ACC112 (cell line): ENCODE measurements around the gene SOD3.

Source experiments
- H2AFZ ChIP-seq: fragments of 200-600 bp; sonication (generic); one replicate; pipeline ENCODE4 v1.6.0; 2017; ENCODE audit warnings: antibody characterized with exemption, low read length; ENCODE audit not compliant: unreplicated experiment
- H3K27ac ChIP-seq: fragments of 200-600 bp; sonication (generic); 2 replicates; pipeline ENCODE4 v1.5.1; 2014; ENCODE audit warnings: low read depth, mild to moderate bottlenecking, antibody characterized with exemption, low read length, moderate library complexity
- H3K27me3 ChIP-seq: fragments of 200-600 bp; sonication (generic); 2 replicates; pipeline ENCODE4 v1.6.1; 2014; ENCODE audit warnings: mild to moderate bottlenecking, antibody characterized with exemption, low read length, moderate library complexity, mixed read lengths; ENCODE audit not compliant: insufficient read depth
- H3K36me3 ChIP-seq: fragments of 200-600 bp; sonication (generic); 2 replicates; pipeline ENCODE4 v1.6.1; 2016; ENCODE audit warnings: mild to moderate bottlenecking, antibody characterized with exemption, low read length, moderate library complexity, mixed read lengths; ENCODE audit not compliant: insufficient read depth
- H3K4me1 ChIP-seq: fragments of 200-600 bp; sonication (generic); one replicate; pipeline ENCODE4 v1.6.1; 2016; ENCODE audit warnings: low read length, mixed read lengths; ENCODE audit not compliant: insufficient read depth, unreplicated experiment, control insufficient read depth
- H3K4me3 ChIP-seq: fragments of 200-600 bp; sonication (generic); 2 replicates; pipeline ENCODE4 v1.5.1; 2014; ENCODE audit warnings: mild to moderate bottlenecking, low read depth, low read length
- H3K79me2 ChIP-seq: fragments of 200-600 bp; sonication (generic); one replicate; pipeline ENCODE4 v1.6.0; 2016; ENCODE audit warnings: low read length; ENCODE audit not compliant: control insufficient read depth, unreplicated experiment, insufficient read depth

Gene SOD3

DNA sequence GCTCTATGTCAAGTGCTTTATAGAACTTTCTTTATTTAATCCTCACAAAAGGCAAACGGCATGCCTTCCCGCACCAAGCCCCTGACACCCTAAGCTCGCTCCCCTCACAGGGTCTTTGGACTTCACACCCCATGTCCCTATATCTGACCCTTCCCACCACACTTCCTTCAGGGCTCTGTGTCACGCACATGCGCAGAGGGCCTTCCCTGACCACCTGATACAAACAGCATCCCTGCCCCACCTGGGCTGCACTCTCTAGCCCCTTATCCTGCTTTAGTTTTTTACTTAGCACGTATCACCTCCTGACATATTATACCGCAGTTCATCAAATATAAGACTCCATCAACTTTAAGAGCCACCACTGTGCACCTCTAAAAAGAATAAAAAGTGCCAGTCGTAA, 49.8 kb downstream of the SOD3 start:
- no peak overlapping the region for H2AFZ ChIP-seq
- no peaks in the 10 kb centered on the region for H3K36me3 ChIP-seq
- no peak overlapping the region for H3K27ac ChIP-seq
- H3K4me1 ChIP-seq: peaks cover under 1% of the 10 kb centered on the region
- H3K79me2 ChIP-seq: no peaks in the 10 kb centered on the region
- no peaks in the 10 kb centered on the region for H3K27me3 ChIP-seq
- no peak overlapping the region for H3K4me3 ChIP-seq

DNA sequence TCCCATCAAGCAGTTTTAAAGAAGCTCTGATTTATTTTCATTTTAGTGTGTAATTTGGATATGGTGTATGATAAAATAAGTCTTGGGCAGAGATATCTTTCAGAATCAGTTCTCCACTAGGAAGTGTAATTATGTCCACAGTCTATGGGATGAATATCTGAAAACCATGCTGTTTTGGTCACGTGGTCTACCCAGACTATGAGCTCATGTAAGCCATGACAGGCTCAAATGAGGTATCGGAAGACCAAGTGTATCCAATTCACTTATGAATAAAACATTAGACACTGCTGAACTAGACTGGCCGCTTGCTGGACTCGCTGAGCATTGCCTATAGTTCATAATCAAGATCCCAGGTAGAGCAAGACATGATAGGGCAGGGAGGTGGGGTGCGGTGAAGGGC, 50.5 kb downstream of the SOD3 start:
- Histone ChIP-seq H3K4me3 (no peak overlapping the region), H3K36me3 (no peaks in the 10 kb centered on the region), H2AFZ (no peak overlapping the region), H3K27me3 (no peaks in the 10 kb centered on the region), H3K27ac (no peak overlapping the region), H3K4me1 (peaks cover 8% of the 10 kb centered on the region), H3K79me2 (no peaks in the 10 kb centered on the region)

DNA sequence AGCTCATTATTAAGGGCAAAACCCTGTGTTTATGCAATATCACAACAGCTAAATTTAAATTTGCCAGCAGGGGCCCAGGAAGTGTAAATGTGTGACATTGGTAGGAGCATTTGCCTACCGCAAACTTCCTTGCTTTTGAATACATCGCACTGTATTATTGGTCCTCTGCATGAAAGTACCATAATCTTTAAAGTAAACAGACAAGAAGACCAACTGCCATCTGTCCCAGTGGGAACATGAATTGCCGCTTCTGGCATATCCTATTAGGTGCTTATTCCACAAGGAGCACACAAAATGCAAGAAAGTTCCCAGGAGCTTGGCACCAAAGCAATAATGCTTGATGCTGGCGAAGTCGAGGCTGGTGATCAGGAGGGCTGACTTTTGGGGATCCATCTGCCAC, 51.3 kb downstream of the SOD3 start:
- Histone ChIP-seq H3K27ac (no peak overlapping the region), H3K4me3 (no peak overlapping the region)

DNA sequence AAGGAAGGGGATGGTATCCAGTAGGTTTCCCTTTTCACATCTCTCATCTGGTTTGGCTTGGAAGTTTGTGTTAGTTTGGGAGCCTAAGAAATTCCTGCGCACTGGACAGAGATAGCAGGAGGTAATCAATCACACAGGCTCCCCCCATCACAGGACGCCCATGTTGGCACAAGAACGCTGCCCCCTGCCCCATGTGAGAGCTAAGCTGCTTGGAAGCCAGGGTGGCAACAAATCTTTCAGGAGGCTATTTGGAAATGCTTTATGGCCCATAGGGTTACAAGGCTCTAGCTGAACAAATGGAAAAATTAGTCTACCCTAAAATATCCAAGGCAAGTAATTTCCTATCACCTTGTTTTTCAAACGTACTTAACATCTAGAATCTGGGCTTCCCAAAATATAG, 54.0 kb downstream of the SOD3 start:
- no peaks in the 10 kb centered on the region for H3K27me3 ChIP-seq
- H3K36me3 ChIP-seq: no peaks in the 10 kb centered on the region
- no peaks in the 10 kb centered on the region for H3K79me2 ChIP-seq
- peaks cover 37% of the 10 kb centered on the region for H3K4me1 ChIP-seq
- no peak overlapping the region for H3K4me3 ChIP-seq
- no peak overlapping the region for H3K27ac ChIP-seq
- no peak overlapping the region for H2AFZ ChIP-seq

More for the DNA sequence above, 51.3 kb downstream of the SOD3 start:
- Histone ChIP-seq H2AFZ (no peak overlapping the region), H3K4me1 (peaks cover 17% of the 10 kb centered on the region), H3K79me2 (no peaks in the 10 kb centered on the region), H3K27me3 (no peaks in the 10 kb centered on the region), H3K36me3 (no peaks in the 10 kb centered on the region)

DNA sequence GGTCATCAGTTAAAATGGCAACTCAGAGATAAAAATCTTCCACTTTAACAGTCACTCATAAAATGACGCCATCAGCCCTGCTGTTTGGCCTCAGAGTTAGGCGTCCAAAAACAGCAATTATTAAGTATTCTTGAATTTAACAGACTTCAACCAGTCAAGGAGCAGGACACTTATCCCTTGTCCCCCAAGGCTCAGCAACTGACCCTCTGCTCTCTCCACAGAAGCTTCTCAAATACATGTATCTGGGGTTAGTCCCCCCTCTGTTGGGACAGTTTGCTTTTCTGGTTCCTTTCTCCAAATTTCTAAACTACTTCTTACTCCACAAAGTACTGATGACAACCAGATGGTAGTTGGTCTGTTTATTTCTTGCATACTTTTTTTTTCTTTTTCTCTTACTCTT, 54.4 kb downstream of the SOD3 start:
- H3K27me3 ChIP-seq: no peaks in the 10 kb centered on the region
- no peaks in the 10 kb centered on the region for H3K36me3 ChIP-seq
- H3K4me3 ChIP-seq: no peak overlapping the region
- no peaks in the 10 kb centered on the region for H3K79me2 ChIP-seq
- peaks cover 37% of the 10 kb centered on the region for H3K4me1 ChIP-seq
- H2AFZ ChIP-seq: no peak overlapping the region
- no peak overlapping the region for H3K27ac ChIP-seq
